DLD1 (cell line): ENCODE data around the gene TULP1.

Experiments used
- in situ Hi-C: cut with HindIII; loops from 2 replicates; pipeline ENCODE4 v1.10.0; 2017; ENCODE audit warnings: low sequenced_read_pairs

The TULP1 gene

GRCh38 chr6:35469751-35470662, 42.7 kb downstream of the TULP1 start:
- in situ Hi-C loops: no loop called here

- in situ Hi-C loops: no loop called here
Observed at GRCh38 chr6:35468980-35469750, 43.5 kb downstream of the TULP1 start.

DNA sequence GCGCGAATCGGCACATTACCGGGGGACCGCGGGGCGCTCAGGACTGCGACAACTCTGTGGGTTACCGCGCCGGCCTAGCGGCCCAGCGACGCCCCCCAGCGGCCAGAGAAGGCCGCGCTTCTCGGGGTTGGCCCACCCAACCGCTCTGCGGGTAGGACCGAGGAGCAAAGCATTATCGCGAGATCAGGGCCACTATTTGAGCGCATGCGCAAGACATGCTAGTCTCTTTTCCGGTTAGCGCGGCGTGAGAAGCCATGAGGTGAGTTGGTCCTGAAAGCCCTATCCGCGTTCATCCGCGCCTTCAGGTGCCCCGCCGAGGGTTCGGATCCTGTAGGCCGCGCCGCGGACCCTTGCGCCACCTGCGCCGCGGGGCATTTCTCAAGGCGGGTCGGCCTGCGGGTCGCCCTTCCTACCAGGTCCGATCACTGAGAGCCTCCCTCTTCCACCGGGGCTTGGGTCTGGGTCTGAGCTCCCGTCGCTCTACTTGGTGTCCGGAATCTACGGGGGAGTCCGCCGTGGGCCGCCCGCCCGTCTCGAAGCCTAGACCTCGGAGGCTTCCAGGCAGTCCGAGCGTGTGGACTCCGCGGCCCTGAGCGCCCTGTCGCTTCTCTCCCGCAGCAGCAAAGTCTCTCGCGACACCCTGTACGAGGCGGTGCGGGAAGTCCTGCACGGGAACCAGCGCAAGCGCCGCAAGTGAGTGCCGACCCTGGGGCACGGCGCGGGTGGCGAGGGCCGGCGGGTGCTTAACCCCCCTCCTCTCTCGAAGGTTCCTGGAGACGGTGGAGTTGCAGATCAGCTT, 44.3 kb downstream of the TULP1 start, which contains the start of gene RPL10A:
Gene RPL10A (plus strand): TSS at position 221 of the 799 bp plus-strand sequence. CDS start 34 bp downstream, at position 255.
- in situ Hi-C loops: no loop called here

DNA sequence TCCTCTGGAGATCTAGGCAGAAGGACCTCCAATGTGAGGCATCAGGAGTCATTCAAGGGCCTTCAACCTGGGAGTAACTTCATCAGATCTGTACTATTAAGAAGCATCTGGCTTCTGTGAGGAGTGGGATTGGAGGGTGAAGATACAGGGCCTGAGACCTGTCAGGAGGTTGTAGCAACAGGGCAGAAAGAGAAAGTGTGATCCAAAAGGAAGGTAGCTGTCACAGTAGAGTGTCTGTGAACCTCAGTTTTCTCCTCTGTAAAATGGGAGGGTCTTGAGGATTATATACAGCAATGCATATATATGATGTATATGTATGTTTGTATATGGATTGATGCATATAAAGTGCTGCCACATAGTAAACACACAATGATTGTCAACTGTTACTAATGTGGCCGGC, 47.0 kb downstream of the TULP1 start:
- in situ Hi-C loops: no loop called here

DNA sequence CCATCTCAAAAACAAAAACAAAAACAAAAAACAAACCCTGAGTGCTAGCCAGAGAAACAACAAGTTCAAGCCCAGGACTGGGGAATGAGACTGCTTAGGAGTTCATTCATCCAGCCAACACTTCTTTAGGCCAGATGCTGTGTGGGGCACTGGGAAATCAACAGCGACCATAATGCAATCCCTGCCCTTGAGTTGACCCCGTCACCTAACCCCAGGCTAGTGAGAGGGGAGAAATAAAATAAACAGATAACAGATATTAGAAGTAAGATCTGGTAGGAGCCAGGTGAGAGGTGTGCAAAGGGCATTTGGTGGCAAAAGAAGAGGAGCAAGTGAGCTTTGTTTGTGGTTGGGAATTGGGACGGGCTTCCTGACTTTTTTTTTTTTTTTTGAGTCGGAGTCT, 49.4 kb downstream of the TULP1 start:
- in situ Hi-C loops: no loop called here

DNA sequence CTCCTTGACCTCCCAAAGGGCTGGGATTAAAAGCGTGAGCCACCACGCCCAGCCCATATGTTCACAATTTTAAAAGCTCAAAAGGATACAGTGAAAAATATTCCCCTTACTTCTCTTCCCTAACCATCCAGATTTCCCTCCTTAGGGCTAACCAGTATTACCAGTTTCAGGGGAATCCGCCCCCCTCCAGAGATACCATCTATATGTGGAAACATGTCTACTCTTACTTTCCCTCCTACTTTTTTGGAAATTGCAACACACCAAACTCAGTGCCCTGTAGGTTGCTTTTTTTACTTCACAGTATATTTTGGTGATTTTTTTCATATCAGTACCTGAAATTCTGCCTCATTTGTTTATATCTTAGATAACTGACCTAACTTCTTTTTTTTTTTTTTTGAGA, 51.4 kb downstream of the TULP1 start:
- in situ Hi-C loops: no loop called here

- in situ Hi-C loops: no loop called here
Observed at GRCh38 chr6:35457907-35458306, 54.8 kb downstream of the TULP1 start.

DNA sequence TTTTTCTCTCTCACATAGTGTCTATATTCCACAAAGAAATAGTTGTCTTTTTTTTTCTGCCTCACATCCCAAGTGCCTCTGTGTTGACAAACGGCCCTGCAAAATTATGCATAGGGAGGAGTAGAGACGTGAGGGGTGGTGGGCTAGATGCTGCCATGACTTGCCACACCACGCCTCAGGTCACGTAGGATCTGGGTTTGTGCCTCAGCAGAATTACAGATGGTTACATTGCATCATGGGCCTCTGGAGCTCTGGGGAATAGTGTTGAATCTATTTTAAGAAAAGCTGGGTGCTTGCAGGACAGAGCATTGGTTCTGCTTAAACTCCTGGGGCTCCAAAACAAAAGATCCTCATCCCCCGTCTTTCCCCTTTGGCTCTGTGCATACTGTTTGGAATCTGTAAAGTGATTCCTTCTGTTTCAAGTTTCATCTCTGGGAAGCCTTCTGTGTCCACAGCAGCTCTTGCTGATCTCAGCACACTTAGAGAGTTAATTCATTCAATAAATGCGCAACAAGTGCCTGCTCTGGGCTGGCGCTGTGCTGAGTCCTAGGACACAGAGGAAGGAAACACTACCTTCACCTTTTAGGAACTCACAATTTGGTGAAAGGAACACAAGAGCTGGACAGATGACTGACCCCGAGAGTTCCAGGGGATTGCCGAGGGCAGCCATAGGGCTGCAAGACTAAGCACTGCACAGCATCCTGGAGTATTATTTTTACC, 58.1 kb downstream of the TULP1 start:
- in situ Hi-C loops: no loop called here

- in situ Hi-C loops: no loop called here
Observed at GRCh38 chr6:35453236-35453635, 59.5 kb downstream of the TULP1 start.

GRCh38 chr6:35452183-35453090, 60.3 kb downstream of the TULP1 start, which contains the start of gene FANCE:
Gene FANCE (plus strand): TSS chr6:35452338. CDS start chr6:35452546, 208 bp downstream.
- in situ Hi-C loops: no loop called here

- in situ Hi-C loops: no loop called here
Observed at GRCh38 chr6:35451354-35452182, 61.1 kb downstream of the TULP1 start.

DNA sequence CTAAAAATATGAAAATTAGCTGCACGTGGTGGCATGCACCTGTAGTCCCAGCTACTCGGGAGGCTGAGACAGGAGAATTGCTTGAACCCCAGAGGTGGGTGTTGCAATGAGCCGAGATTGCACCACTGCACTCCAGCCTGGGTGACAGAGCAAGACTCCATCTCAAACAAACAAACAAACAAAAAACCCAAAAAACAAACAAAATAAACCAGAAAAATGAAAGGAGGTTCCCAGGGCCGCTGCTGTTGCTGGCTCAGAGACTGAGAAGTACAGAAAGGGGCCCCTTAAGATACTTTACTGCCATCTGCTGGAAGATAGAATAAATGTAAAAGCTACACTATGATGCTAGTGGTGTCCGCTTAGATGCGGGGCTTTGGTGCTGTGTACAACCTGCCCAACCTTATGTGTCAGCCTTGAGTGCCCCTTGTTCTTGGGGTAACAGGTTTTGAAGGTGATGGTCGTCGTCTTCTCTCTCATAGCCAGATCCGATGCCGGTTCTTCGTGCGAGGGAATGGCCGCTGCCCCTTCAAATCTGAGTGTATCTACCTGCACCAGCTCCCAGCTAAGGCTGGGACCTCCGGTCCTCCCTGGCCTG, 63.3 kb downstream of the TULP1 start:
- in situ Hi-C loops: no loop called here

- in situ Hi-C loops: no loop called here
Observed at GRCh38 chr6:35448191-35448590, 64.5 kb downstream of the TULP1 start.
